GM23338 (cell line): ENCODE results near the gene SLC25A39. TPM values are rescaled to one million over a fixed set of nuclear protein-coding genes. Genes with fewer than 3 reads are reported as not detected.
A peak's percentile ranks its signal among the peaks of the same experiment; 100 is the strongest.

ENCODE experiments used
- ATAC-seq: fragments of 200-7000 bp; cut with Tn5 transposase; 3 replicates; pipeline ENCODE4 v1.9.1; 2020
- DNase-seq: peaks from one replicate; pipeline ENCODE4 v3.0.0-alpha.2; 2015; ENCODE audit warnings: low spot score
- H2AFZ ChIP-seq: fragments of 200-600 bp; sonication (generic); 2 replicates; pipeline ENCODE4 v1.8.0; 2016; ENCODE audit warnings: antibody characterized with exemption, mild to moderate bottlenecking, moderate library complexity
- H3F3A ChIP-seq: fragments of 200-600 bp; sonication (generic); replicated peaks from 2 replicates; pipeline ENCODE4 v1.8.0; 2017; ENCODE audit warnings: antibody characterized with exemption, mixed run types, low read depth
- H3K27ac ChIP-seq: fragments of 200-600 bp; sonication (generic); 2 replicates; pipeline ENCODE4 v1.6.1; 2016; ENCODE audit warnings: low read depth
- H3K27me3 ChIP-seq: fragments of 200-600 bp; sonication (generic); 2 replicates; pipeline ENCODE4 v1.8.0; 2016; ENCODE audit warnings: mild to moderate bottlenecking, mixed run types, moderate library complexity; ENCODE audit not compliant: insufficient read depth
- H3K36me3 ChIP-seq: fragments of 200-600 bp; sonication (generic); 2 replicates; pipeline ENCODE4 v1.8.0; 2016; ENCODE audit warnings: mild to moderate bottlenecking; ENCODE audit not compliant: insufficient read depth
- H3K4me1 ChIP-seq: fragments of 200-600 bp; sonication (generic); 2 replicates; pipeline ENCODE4 v1.8.0; 2016; ENCODE audit warnings: mild to moderate bottlenecking, moderate library complexity; ENCODE audit not compliant: insufficient read depth
- H3K4me2 ChIP-seq: fragments of 200-600 bp; sonication (generic); 2 replicates; pipeline ENCODE4 v1.7.1; 2017; ENCODE audit warnings: mixed run types
- H3K4me3 ChIP-seq: fragments of 200-600 bp; sonication (generic); 2 replicates; pipeline ENCODE4 v1.6.1; 2016; ENCODE audit warnings: mixed run types
- H3K79me2 ChIP-seq: fragments of 200-600 bp; sonication (generic); replicated peaks from 2 replicates; pipeline ENCODE4 v1.8.0; 2017; ENCODE audit warnings: mild to moderate bottlenecking; ENCODE audit not compliant: insufficient read depth
- H3K9me2 ChIP-seq: fragments of 200-600 bp; sonication (generic); 2 replicates; pipeline ENCODE4 v1.8.0; 2017; ENCODE audit not compliant: insufficient read depth
- H4K20me1 ChIP-seq: fragments of 200-600 bp; sonication (generic); replicated peaks from 2 replicates; pipeline ENCODE4 v1.8.0; 2017; ENCODE audit warnings: mild to moderate bottlenecking; ENCODE audit not compliant: insufficient read depth
- H3K27ac Mint-ChIP-seq: 2 replicates; pipeline ENCODE4 v1.8.0; 2020; ENCODE audit warnings: inconsistent platforms, mild to moderate bottlenecking, moderate library complexity, mixed read lengths
- H3K27me3 Mint-ChIP-seq: 3 replicates; pipeline ENCODE4 v1.8.0; 2022; ENCODE audit warnings: low read depth, mild to moderate bottlenecking, moderate library complexity, mixed read lengths, inconsistent platforms; ENCODE audit not compliant: insufficient read depth, poor library complexity
- H3K36me3 Mint-ChIP-seq: 3 replicates; pipeline ENCODE4 v1.8.0; 2021; ENCODE audit warnings: low read depth, mild to moderate bottlenecking, inconsistent platforms, moderate library complexity, mixed read lengths
- H3K4me1 Mint-ChIP-seq: 3 replicates; pipeline ENCODE4 v1.8.0; 2020; ENCODE audit warnings: mild to moderate bottlenecking, inconsistent platforms, mixed read lengths
- H3K4me3 Mint-ChIP-seq: 3 replicates; pipeline ENCODE4 v1.8.0; 2021; ENCODE audit warnings: moderate library complexity, mild to moderate bottlenecking, inconsistent platforms, mixed read lengths
- H3K9me3 Mint-ChIP-seq: 3 replicates; pipeline ENCODE4 v1.8.0; 2020; ENCODE audit warnings: moderate library complexity, mild to moderate bottlenecking, inconsistent platforms, mixed read lengths
- CREB1 ChIP-seq: fragments of 250-450 bp; sonication (Bioruptor Pico); IDR thresholded peaks from 2 replicates; pipeline ENCODE4 v1.5.0; 2020; ENCODE audit warnings: low read depth, mild to moderate bottlenecking, moderate library complexity
- EZH2 ChIP-seq: fragments of 200-600 bp; sonication (generic); IDR thresholded peaks from one replicate; pipeline ENCODE4 v1.8.0; 2017; ENCODE audit warnings: antibody characterized with exemption, mild to moderate bottlenecking, low read depth; ENCODE audit not compliant: unreplicated experiment
- EZH2phosphoT487 ChIP-seq: fragments of 200-600 bp; sonication (generic); IDR thresholded peaks from one replicate; pipeline ENCODE4 v1.8.1; 2018; ENCODE audit warnings: antibody characterized with exemption; ENCODE audit not compliant: unreplicated experiment
- JUNB ChIP-seq: IDR thresholded peaks from one replicate; pipeline ENCODE4 v1.6.1; 2016; ENCODE audit warnings: antibody characterized with exemption; ENCODE audit not compliant: unreplicated experiment
- NANOG ChIP-seq: IDR thresholded peaks from 2 replicates; pipeline ENCODE4 v1.6.1; 2016; ENCODE audit warnings: antibody characterized with exemption, borderline replicate concordance
- POLR2AphosphoS5 ChIP-seq: IDR thresholded peaks from 2 replicates; pipeline ENCODE4 v1.6.1; 2016; ENCODE audit warnings: antibody characterized with exemption, low read depth
- REST ChIP-seq: IDR thresholded peaks from one replicate; pipeline ENCODE4 v1.6.1; 2018; ENCODE audit warnings: antibody characterized with exemption; ENCODE audit not compliant: unreplicated experiment
- STAT1 ChIP-seq: IDR thresholded peaks from one replicate; pipeline ENCODE4 v1.6.1; 2016; ENCODE audit warnings: antibody characterized with exemption; ENCODE audit not compliant: unreplicated experiment
- ZNF114 ChIP-seq: fragments of 250-450 bp; sonication (Bioruptor Pico); IDR thresholded peaks from 2 replicates; pipeline ENCODE4 v1.5.0; 2020; ENCODE audit warnings: mild to moderate bottlenecking, moderate library complexity
- ZNF331 ChIP-seq: fragments of 250-450 bp; sonication (Bioruptor Pico); IDR thresholded peaks from 2 replicates; pipeline ENCODE4 v1.5.0; 2020; ENCODE audit warnings: low read depth, mild to moderate bottlenecking, moderate library complexity
- polyA plus RNA-seq: library from polyadenylated mRNA; unstranded; fragments of >200 nt; fragmentation: Nextera tagmentation; extraction: Ambion mirVana; gene quantifications from 2 replicates; pipeline ENCODE4 v1.2.1, GENCODE V29; 2016
- total RNA-seq: library from RNA; depleted of rRNA; stranded (reverse); fragments of >200 nt; shearing (Covaris generic); gene quantifications from 2 replicates; pipeline ENCODE4 v1.2.3, GENCODE V29; 2014
- TF ChIP-seq, protein P1 (sequence below), 2 experiments: fragments of 200-600 bp in 1 of 2; sonication (generic) in 1 of 2; conservative IDR thresholded peaks; 2 replicates each; pipeline versions ENCODE4 v1.5.1 to v1.6.1; 2016 to 2017; ENCODE audit warnings: antibody characterized with exemption in 2 of 2, low read depth in 2 of 2, mild to moderate bottlenecking in 2 of 2, moderate library complexity in 1 of 2
- TF ChIP-seq, protein P2 (sequence below): fragments of 250-450 bp; sonication (Bioruptor Pico); IDR thresholded peaks from 2 replicates; pipeline ENCODE4 v1.5.0; 2020; ENCODE audit warnings: mild to moderate bottlenecking, moderate library complexity
- TF ChIP-seq, protein P3 (sequence below): IDR thresholded peaks from 2 replicates; pipeline ENCODE4 v1.6.1; 2016; ENCODE audit warnings: antibody characterized with exemption

SLC25A39 gene
- total and polyA plus RNA-seq, 2 experiments from 2014 or later, result 184 to 202 TPM

GRCh38 chr17:44362459-44362948 lies 37.9 kb upstream of the SLC25A39 start:
- peak overlapping the region; percentile 87 for H3K4me2 ChIP-seq
- no peaks in the 10 kb centered on the region for H3K36me3 ChIP-seq
- H3K36me3 Mint-ChIP-seq, result peaks cover 4% of the 10 kb centered on the region; the same call in 2 of the 3 replicates
- no peak overlapping the region for H3K27ac Mint-ChIP-seq
- ATAC-seq, result peak; percentile 10
- peaks cover 26% of the 10 kb centered on the region for H3K4me1 ChIP-seq
- H2AFZ ChIP-seq, result no peak overlapping the region
- peak overlapping the region; percentile 88 for H3K4me3 ChIP-seq
- H3K27me3 Mint-ChIP-seq, result peaks cover 18% of the 10 kb centered on the region
- peak overlapping the region; percentile 82 for H3K4me3 Mint-ChIP-seq
- no peak overlapping the region for H3K27ac ChIP-seq
- no peaks in the 10 kb centered on the region for H3K9me3 Mint-ChIP-seq
- no peak for TF ChIP-seq EZH2
- no peak for TF ChIP-seq ZNF331
- TF ChIP-seq, protein P1, sequence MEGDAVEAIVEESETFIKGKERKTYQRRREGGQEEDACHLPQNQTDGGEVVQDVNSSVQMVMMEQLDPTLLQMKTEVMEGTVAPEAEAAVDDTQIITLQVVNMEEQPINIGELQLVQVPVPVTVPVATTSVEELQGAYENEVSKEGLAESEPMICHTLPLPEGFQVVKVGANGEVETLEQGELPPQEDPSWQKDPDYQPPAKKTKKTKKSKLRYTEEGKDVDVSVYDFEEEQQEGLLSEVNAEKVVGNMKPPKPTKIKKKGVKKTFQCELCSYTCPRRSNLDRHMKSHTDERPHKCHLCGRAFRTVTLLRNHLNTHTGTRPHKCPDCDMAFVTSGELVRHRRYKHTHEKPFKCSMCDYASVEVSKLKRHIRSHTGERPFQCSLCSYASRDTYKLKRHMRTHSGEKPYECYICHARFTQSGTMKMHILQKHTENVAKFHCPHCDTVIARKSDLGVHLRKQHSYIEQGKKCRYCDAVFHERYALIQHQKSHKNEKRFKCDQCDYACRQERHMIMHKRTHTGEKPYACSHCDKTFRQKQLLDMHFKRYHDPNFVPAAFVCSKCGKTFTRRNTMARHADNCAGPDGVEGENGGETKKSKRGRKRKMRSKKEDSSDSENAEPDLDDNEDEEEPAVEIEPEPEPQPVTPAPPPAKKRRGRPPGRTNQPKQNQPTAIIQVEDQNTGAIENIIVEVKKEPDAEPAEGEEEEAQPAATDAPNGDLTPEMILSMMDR (conservative IDR thresholded peaks at IDR 0.05; ENCODE audit: low read depth in 2 of 2), result no peak
- TF ChIP-seq, protein P2, sequence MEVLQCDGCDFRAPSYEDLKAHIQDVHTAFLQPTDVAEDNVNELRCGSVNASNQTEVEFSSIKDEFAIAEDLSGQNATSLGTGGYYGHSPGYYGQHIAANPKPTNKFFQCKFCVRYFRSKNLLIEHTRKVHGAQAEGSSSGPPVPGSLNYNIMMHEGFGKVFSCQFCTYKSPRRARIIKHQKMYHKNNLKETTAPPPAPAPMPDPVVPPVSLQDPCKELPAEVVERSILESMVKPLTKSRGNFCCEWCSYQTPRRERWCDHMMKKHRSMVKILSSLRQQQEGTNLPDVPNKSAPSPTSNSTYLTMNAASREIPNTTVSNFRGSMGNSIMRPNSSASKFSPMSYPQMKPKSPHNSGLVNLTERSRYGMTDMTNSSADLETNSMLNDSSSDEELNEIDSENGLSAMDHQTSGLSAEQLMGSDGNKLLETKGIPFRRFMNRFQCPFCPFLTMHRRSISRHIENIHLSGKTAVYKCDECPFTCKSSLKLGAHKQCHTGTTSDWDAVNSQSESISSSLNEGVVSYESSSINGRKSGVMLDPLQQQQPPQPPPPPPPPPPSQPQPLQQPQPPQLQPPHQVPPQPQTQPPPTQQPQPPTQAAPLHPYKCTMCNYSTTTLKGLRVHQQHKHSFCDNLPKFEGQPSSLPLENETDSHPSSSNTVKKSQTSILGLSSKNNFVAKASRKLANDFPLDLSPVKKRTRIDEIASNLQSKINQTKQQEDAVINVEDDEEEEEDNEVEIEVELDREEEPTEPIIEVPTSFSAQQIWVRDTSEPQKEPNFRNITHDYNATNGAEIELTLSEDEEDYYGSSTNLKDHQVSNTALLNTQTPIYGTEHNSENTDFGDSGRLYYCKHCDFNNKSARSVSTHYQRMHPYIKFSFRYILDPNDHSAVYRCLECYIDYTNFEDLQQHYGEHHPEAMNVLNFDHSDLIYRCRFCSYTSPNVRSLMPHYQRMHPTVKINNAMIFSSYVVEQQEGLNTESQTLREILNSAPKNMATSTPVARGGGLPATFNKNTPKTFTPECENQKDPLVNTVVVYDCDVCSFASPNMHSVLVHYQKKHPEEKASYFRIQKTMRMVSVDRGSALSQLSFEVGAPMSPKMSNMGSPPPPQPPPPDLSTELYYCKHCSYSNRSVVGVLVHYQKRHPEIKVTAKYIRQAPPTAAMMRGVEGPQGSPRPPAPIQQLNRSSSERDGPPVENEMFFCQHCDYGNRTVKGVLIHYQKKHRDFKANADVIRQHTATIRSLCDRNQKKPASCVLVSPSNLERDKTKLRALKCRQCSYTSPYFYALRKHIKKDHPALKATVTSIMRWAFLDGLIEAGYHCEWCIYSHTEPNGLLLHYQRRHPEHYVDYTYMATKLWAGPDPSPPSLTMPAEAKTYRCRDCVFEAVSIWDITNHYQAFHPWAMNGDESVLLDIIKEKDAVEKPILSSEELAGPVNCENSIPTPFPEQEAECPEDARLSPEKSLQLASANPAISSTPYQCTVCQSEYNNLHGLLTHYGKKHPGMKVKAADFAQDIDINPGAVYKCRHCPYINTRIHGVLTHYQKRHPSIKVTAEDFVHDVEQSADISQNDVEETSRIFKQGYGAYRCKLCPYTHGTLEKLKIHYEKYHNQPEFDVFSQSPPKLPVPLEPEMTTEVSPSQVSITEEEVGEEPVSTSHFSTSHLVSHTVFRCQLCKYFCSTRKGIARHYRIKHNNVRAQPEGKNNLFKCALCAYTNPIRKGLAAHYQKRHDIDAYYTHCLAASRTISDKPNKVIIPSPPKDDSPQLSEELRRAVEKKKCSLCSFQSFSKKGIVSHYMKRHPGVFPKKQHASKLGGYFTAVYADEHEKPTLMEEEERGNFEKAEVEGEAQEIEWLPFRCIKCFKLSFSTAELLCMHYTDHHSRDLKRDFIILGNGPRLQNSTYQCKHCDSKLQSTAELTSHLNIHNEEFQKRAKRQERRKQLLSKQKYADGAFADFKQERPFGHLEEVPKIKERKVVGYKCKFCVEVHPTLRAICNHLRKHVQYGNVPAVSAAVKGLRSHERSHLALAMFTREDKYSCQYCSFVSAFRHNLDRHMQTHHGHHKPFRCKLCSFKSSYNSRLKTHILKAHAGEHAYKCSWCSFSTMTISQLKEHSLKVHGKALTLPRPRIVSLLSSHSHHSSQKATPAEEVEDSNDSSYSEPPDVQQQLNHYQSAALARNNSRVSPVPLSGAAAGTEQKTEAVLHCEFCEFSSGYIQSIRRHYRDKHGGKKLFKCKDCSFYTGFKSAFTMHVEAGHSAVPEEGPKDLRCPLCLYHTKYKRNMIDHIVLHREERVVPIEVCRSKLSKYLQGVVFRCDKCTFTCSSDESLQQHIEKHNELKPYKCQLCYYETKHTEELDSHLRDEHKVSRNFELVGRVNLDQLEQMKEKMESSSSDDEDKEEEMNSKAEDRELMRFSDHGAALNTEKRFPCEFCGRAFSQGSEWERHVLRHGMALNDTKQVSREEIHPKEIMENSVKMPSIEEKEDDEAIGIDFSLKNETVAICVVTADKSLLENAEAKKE, result no peak
- TF ChIP-seq STAT1, result no peak
- TF ChIP-seq REST, result no peak
- TF ChIP-seq, protein P3, sequence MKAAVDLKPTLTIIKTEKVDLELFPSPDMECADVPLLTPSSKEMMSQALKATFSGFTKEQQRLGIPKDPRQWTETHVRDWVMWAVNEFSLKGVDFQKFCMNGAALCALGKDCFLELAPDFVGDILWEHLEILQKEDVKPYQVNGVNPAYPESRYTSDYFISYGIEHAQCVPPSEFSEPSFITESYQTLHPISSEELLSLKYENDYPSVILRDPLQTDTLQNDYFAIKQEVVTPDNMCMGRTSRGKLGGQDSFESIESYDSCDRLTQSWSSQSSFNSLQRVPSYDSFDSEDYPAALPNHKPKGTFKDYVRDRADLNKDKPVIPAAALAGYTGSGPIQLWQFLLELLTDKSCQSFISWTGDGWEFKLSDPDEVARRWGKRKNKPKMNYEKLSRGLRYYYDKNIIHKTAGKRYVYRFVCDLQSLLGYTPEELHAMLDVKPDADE, result no peak
- no peak for TF ChIP-seq ZNF114 (CRISPR knock-in tag)
- no peak for TF ChIP-seq POLR2AphosphoS5
- TF ChIP-seq CREB1 (CRISPR knock-in tag), result no peak
- no peak for TF ChIP-seq EZH2phosphoT487
- TF ChIP-seq JUNB, result no peak
- no peak for TF ChIP-seq NANOG
- 0 out of 2 replicates have a peak, but pooled peaks cover 10% of the 10 kb centered on the region for H3F3A ChIP-seq
- H4K20me1 ChIP-seq, result peaks cover 19% of the 10 kb centered on the region
- H3K9me2 ChIP-seq, result no peaks in the 10 kb centered on the region
- peaks cover 33% of the 10 kb centered on the region for H3K4me1 Mint-ChIP-seq
- no peaks in the 10 kb centered on the region for H3K79me2 ChIP-seq
- peaks cover 17% of the 10 kb centered on the region; the same call in 1 of the 2 replicates for H3K27me3 ChIP-seq
- no peak for DNase-seq
